Neural cell (in vitro differentiated cells): ENCODE measurements around the gene GPR89A. TPM values are rescaled to one million over a fixed set of nuclear protein-coding genes. Genes with fewer than 3 reads are reported as not detected.

ENCODE experiments used
- H2AFZ ChIP-seq: fragments of 200-600, 300-800 bp; sonication (generic), shearing (Covaris generic); 2 replicates; pipeline ENCODE4 v1.6.0; 2014; ENCODE audit warnings: low read depth, mild to moderate bottlenecking, antibody characterized with exemption, low read length, moderate library complexity
- H3F3A ChIP-seq: fragments of 200-600 bp; shearing (Covaris generic); 2 replicates; pipeline ENCODE4 v1.6.1; 2016; ENCODE audit warnings: mild to moderate bottlenecking, moderate library complexity, mixed read lengths, antibody characterized with exemption, low read length; ENCODE audit not compliant: insufficient read depth, poor library complexity, severe bottlenecking
- H3K27ac ChIP-seq: fragments of 200-600, 300-800 bp; sonication (generic), shearing (Covaris generic); 2 replicates; pipeline ENCODE4 v1.5.1; 2014; ENCODE audit warnings: mild to moderate bottlenecking, low read length, moderate library complexity
- H3K27me3 ChIP-seq: fragments of 300-800, 200-600 bp; sonication (generic), shearing (Covaris generic); 2 replicates; pipeline ENCODE4 v1.6.0; 2014; ENCODE audit warnings: mild to moderate bottlenecking, low read depth, low read length, moderate library complexity; ENCODE audit not compliant: insufficient read depth
- H3K36me3 ChIP-seq: fragments of 300-800, 200-600 bp; sonication (generic), shearing (Covaris generic); 2 replicates; pipeline ENCODE4 v1.5.1; 2014; ENCODE audit warnings: mild to moderate bottlenecking, antibody characterized with exemption, low read length, moderate library complexity; ENCODE audit not compliant: insufficient read depth
- H3K4me2 ChIP-seq: fragments of 300-800, 200-600 bp; sonication (generic), shearing (Covaris generic); 2 replicates; pipeline ENCODE4 v1.6.0; 2014; ENCODE audit warnings: mild to moderate bottlenecking, low read length
- H3K4me3 ChIP-seq: fragments of 300-800, 200-600 bp; sonication (generic), shearing (Covaris generic); 2 replicates; pipeline ENCODE4 v1.5.1; 2014; ENCODE audit warnings: mild to moderate bottlenecking, low read length, moderate library complexity
- H3K79me2 ChIP-seq: fragments of 200-600 bp; shearing (Covaris generic); replicated peaks from 2 replicates; pipeline ENCODE4 v1.6.0; 2014; ENCODE audit warnings: mild to moderate bottlenecking, low read length, moderate library complexity; ENCODE audit not compliant: insufficient read depth
- H3K9ac ChIP-seq: fragments of 300-800, 200-600 bp; sonication (generic), shearing (Covaris generic); 2 replicates; pipeline ENCODE4 v1.6.1; 2016; ENCODE audit warnings: mild to moderate bottlenecking, low read length, mixed read lengths
- H3K9me2 ChIP-seq: fragments of 200-600 bp; shearing (Covaris generic); 2 replicates; pipeline ENCODE4 v1.6.1; 2016; ENCODE audit warnings: mild to moderate bottlenecking, low read length, mixed read lengths; ENCODE audit not compliant: insufficient read depth
- H3K9me3 ChIP-seq: fragments of 200-600, 300-800 bp; sonication (generic), shearing (Covaris generic); 2 replicates; pipeline ENCODE4 v1.6.1; 2016; ENCODE audit warnings: mild to moderate bottlenecking, mixed run types, low read length, moderate library complexity, mixed read lengths
- H4K20me1 ChIP-seq: fragments of 200-600 bp; shearing (Covaris generic); 2 replicates; pipeline ENCODE4 v1.6.1; 2016; ENCODE audit warnings: mild to moderate bottlenecking, mixed run types; ENCODE audit not compliant: insufficient read depth
- CTCF ChIP-seq: fragments of 450-650 bp; IDR thresholded peaks from 2 replicates; pipeline ENCODE4 v1.5.1; 2014; ENCODE audit warnings: antibody characterized with exemption, mild to moderate bottlenecking, moderate library complexity; ENCODE audit not compliant: poor library complexity, severe bottlenecking
- EP300 ChIP-seq: fragments of 450-650 bp; conservative IDR thresholded peaks from 2 replicates; pipeline ENCODE4 v1.6.1; 2014; ENCODE audit warnings: antibody characterized with exemption, mild to moderate bottlenecking, moderate library complexity; ENCODE audit not compliant: poor library complexity, severe bottlenecking
- EZH2 ChIP-seq: fragments of 200-600, 300-800 bp; shearing (Covaris generic), sonication (generic); IDR thresholded peaks from 2 replicates; pipeline ENCODE4 v1.6.1; 2014; ENCODE audit warnings: antibody characterized with exemption, low read length, borderline replicate concordance, mild to moderate bottlenecking; ENCODE audit not compliant: insufficient read depth, poor library complexity, severe bottlenecking
- MXI1 ChIP-seq: fragments of 450-650 bp; conservative IDR thresholded peaks from 2 replicates; pipeline ENCODE4 v1.6.1; 2014; ENCODE audit warnings: antibody characterized with exemption, mild to moderate bottlenecking; ENCODE audit not compliant: poor library complexity, severe bottlenecking
- POLR2AphosphoS5 ChIP-seq: IDR thresholded peaks from 2 replicates; pipeline ENCODE4 v1.6.1; 2012
- RAD21 ChIP-seq: fragments of 450-650 bp; conservative IDR thresholded peaks from 2 replicates; pipeline ENCODE4 v1.6.1; 2014; ENCODE audit warnings: antibody characterized with exemption, mild to moderate bottlenecking, moderate library complexity
- SMC3 ChIP-seq: fragments of 450-650 bp; conservative IDR thresholded peaks from 2 replicates; pipeline ENCODE4 v1.6.1; 2014; ENCODE audit warnings: antibody characterized with exemption, mild to moderate bottlenecking, moderate library complexity; ENCODE audit not compliant: poor library complexity
- TAF1 ChIP-seq: IDR thresholded peaks from 2 replicates; pipeline ENCODE4 v1.6.1; 2012; ENCODE audit warnings: low read depth
- polyA plus RNA-seq: library from polyadenylated mRNA; depleted of rRNA; stranded (reverse); fragments of >200 nt; gene quantifications from 2 replicates; pipeline ENCODE4 v1.2.3, GENCODE V29; 2014
- TF ChIP-seq, protein P1 (sequence below): IDR thresholded peaks from 2 replicates; pipeline ENCODE4 v1.6.1; 2012; ENCODE audit warnings: borderline replicate concordance

Gene GPR89A
- polyA plus RNA-seq, 1 donor from 2014 or later, result 38.4 TPM

DNA sequence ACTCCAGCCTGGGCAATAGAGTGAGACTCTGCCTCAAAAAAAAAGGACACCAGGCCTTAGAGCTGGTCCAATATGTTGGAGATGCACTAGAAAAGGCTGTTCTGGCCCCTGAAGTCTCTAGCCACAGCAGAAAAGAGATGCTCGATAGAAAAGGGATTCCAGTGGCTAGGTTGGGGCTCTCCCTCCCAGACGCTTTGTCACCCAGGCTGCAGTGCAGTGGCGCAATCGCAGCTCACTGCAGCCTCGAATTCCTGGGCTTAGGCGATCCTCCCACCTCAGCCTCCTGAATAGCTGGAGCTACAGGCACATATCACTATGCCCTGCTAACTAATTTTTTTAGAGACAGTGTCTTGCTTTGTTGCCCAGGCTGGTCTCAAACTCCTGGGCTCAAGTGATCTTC is 81.1 kb downstream of the GPR89A start:
- no peak overlapping the region for H2AFZ ChIP-seq
- H3K9ac ChIP-seq, result no peak overlapping the region
- H3K79me2 ChIP-seq, result no peaks in the 10 kb centered on the region
- H3K27me3 ChIP-seq, result no peaks in the 10 kb centered on the region
- H3F3A ChIP-seq, result no peaks in the 10 kb centered on the region
- no peak overlapping the region for H3K27ac ChIP-seq
- no peaks in the 10 kb centered on the region for H3K9me2 ChIP-seq
- TF ChIP-seq TAF1 (no peak), EZH2 (no peak), MXI1 (no peak), POLR2AphosphoS5 (no peak), CTCF (no peak)
- no peak overlapping the region for H3K4me2 ChIP-seq
- H3K9me3 ChIP-seq, result no peaks in the 10 kb centered on the region
- H3K36me3 ChIP-seq, result no peaks in the 10 kb centered on the region
- no peak overlapping the region for H3K4me3 ChIP-seq
- H4K20me1 ChIP-seq, result no peaks in the 10 kb centered on the region

GRCh38 chr1:145689922-145690321 is 82.1 kb downstream of the GPR89A start:
- TF ChIP-seq CTCF, result no peak
- TF ChIP-seq EP300, result no peak
- TF ChIP-seq TAF1, result no peak
- TF ChIP-seq SMC3, result no peak
- TF ChIP-seq EZH2, result no peak
- no peak for TF ChIP-seq POLR2AphosphoS5
- no peak for TF ChIP-seq RAD21
- TF ChIP-seq, protein P1, sequence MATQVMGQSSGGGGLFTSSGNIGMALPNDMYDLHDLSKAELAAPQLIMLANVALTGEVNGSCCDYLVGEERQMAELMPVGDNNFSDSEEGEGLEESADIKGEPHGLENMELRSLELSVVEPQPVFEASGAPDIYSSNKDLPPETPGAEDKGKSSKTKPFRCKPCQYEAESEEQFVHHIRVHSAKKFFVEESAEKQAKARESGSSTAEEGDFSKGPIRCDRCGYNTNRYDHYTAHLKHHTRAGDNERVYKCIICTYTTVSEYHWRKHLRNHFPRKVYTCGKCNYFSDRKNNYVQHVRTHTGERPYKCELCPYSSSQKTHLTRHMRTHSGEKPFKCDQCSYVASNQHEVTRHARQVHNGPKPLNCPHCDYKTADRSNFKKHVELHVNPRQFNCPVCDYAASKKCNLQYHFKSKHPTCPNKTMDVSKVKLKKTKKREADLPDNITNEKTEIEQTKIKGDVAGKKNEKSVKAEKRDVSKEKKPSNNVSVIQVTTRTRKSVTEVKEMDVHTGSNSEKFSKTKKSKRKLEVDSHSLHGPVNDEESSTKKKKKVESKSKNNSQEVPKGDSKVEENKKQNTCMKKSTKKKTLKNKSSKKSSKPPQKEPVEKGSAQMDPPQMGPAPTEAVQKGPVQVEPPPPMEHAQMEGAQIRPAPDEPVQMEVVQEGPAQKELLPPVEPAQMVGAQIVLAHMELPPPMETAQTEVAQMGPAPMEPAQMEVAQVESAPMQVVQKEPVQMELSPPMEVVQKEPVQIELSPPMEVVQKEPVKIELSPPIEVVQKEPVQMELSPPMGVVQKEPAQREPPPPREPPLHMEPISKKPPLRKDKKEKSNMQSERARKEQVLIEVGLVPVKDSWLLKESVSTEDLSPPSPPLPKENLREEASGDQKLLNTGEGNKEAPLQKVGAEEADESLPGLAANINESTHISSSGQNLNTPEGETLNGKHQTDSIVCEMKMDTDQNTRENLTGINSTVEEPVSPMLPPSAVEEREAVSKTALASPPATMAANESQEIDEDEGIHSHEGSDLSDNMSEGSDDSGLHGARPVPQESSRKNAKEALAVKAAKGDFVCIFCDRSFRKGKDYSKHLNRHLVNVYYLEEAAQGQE, result no peak
- no peak for TF ChIP-seq MXI1
- H3K9me2 ChIP-seq, result no peaks in the 10 kb centered on the region
- no peaks in the 10 kb centered on the region for H3K27me3 ChIP-seq
- H3K4me3 ChIP-seq, result no peak overlapping the region
- no peaks in the 10 kb centered on the region for H3K79me2 ChIP-seq
- H3K4me2 ChIP-seq, result no peak overlapping the region
- H3K9me3 ChIP-seq, result no peaks in the 10 kb centered on the region
- no peaks in the 10 kb centered on the region for H3K36me3 ChIP-seq
- H3K27ac ChIP-seq, result no peak overlapping the region
- H3K9ac ChIP-seq, result no peak overlapping the region
- H3F3A ChIP-seq, result no peaks in the 10 kb centered on the region
- no peak overlapping the region for H2AFZ ChIP-seq
- H4K20me1 ChIP-seq, result no peaks in the 10 kb centered on the region
